ENCODE results near the gene OSGIN1. TPM values are rescaled to one million over a fixed set of nuclear protein-coding genes. Genes with fewer than 3 reads are reported as not detected.

Gene OSGIN1
- total and polyA plus RNA-seq, 8 donors, result 2.6 to 28.6 (median 10.2) TPM

- H3K9me3 ChIP-seq, result no peaks in the 10 kb centered on the region
- intact Hi-C loops (cut with DNase I; ENCODE audit: low total_unique reads), result no loop called here
- TF ChIP-seq EP300 (IDR thresholded peaks at IDR 0.05) (no peak), POLR2A (IDR thresholded peaks at IDR 0.05) (no peak), CTCF (IDR thresholded peaks at IDR 0.05) (no peak), POLR2AphosphoS5 (IDR thresholded peaks at IDR 0.05) (no peak)
- WGBS, 5 donors, result 52 to 63% (median 58%) methylated on average over 8 to 9 of the region's 9 CpGs
- H3K27ac ChIP-seq, result peak overlapping the region in 3 of 5 donors; percentile 94 to 96 (median 94)
- DNase-seq, result peak; percentile 56 to 81
- peaks cover 18 to 46% (median 33%) of the 10 kb centered on the region in 4 donors for H3K4me1 ChIP-seq
- no peaks in the 10 kb centered on the region for H3K27me3 ChIP-seq
- peak overlapping the region in 3 of 4 donors; percentile 52 to 66 (median 60) for H3K4me3 ChIP-seq
- peaks cover 15 to 25% (median 21%) of the 10 kb centered on the region in 4 donors for H3K36me3 ChIP-seq
Observed at GRCh38 chr16:83954577-83955016, 1.6 kb downstream of the OSGIN1 start.

GRCh38 chr16:83955218-83956130 is 2.4 kb downstream of the OSGIN1 start:
- DNase-seq, result peak in 1 of 2 donors; percentile 41
- Histone ChIP-seq H3K27me3 (no peaks in the 10 kb centered on the region), H3K4me1 (peaks cover 18 to 46% (median 33%) of the 10 kb centered on the region in 4 donors), H3K27ac (peak overlapping the region in 3 of 5 donors; percentile 94 to 96 (median 94)), H3K4me3 (peak overlapping the region in 1 of 4 donors; percentile 2), H3K9me3 (no peaks in the 10 kb centered on the region), H3K36me3 (peaks cover 20 to 33% (median 30%) of the 10 kb centered on the region in 4 donors)
- 74 to 84% (median 80%) methylated on average over 20 to 23 of the region's 23 CpGs for whole genome bisulfite sequencing, 5 donors
- intact Hi-C loops (cut with DNase I; ENCODE audit: low total_unique reads), result no loop called here
- TF ChIP-seq POLR2AphosphoS5 (IDR thresholded peaks at IDR 0.05) (no peak), EP300 (IDR thresholded peaks at IDR 0.05) (no peak), CTCF (IDR thresholded peaks at IDR 0.05) (no peak), POLR2A (IDR thresholded peaks at IDR 0.05) (no peak)

- DNase-seq, result peak; percentile 84 to 91
- intact Hi-C loops (cut with DNase I; ENCODE audit: low total_unique reads), result no loop called here
- TF ChIP-seq CTCF (IDR thresholded peaks at IDR 0.05) (peak in 5 of 7 experiments; percentile 53 to 74 (median 61)), EP300 (IDR thresholded peaks at IDR 0.05) (no peak), POLR2AphosphoS5 (IDR thresholded peaks at IDR 0.05) (no peak)
- H3K27me3 ChIP-seq, result no peaks in the 10 kb centered on the region
- peaks cover 26 to 45% (median 41%) of the 10 kb centered on the region in 4 donors for H3K36me3 ChIP-seq
- no peaks in the 10 kb centered on the region for H3K9me3 ChIP-seq
- H3K4me1 ChIP-seq, result peaks cover 18 to 46% (median 33%) of the 10 kb centered on the region in 4 donors
- WGBS, 5 donors, result 42 to 67% (median 45%) methylated on average over 14 to 22 of the region's 22 CpGs
- H3K4me3 ChIP-seq, result no peak overlapping the region
- H3K27ac ChIP-seq, result peak overlapping the region in 1 of 5 donors; percentile 27
Observed at GRCh38 chr16:83956336-83957289, 3.6 kb downstream of the OSGIN1 start.

All from stomach (tissue), 9 donors.